Right atrium auricular region (tissue), 2 donors: Measurements from ENCODE around the gene KRTAP17-1. TPM values are rescaled to one million over a fixed set of nuclear protein-coding genes. Genes with fewer than 3 reads are reported as not detected.
A peak's percentile ranks its signal among the peaks of the same experiment; 100 is the strongest.

ENCODE experiments used
- DNase-seq: peaks from one replicate; pipeline ENCODE4 v3.0.0-alpha.2; 2019; ENCODE audit warnings: low spot score
- H3K27ac ChIP-seq, 2 donors: fragments of 200-600 bp; sonication (generic); 1 replicate in 1 of 2; 2 replicates in 1 of 2; pipeline ENCODE4 v1.5.1; 2016 to 2019
- H3K27me3 ChIP-seq, 2 donors: fragments of 200-600 bp; sonication (generic); one replicate each; pipeline versions ENCODE4 v1.5.1 to v1.6.0; 2017 to 2019
- H3K36me3 ChIP-seq: fragments of 200-600 bp; sonication (generic); one replicate; pipeline ENCODE4 v1.5.1; 2016
- H3K4me1 ChIP-seq, 2 donors: fragments of 200-600 bp; sonication (generic); one replicate each; pipeline versions ENCODE4 v1.5.1 to v1.6.0; 2017 to 2019
- H3K4me3 ChIP-seq, 2 donors: fragments of 200-600 bp; sonication (generic); 1 replicate in 1 of 2; 2 replicates in 1 of 2; pipeline ENCODE4 v1.5.1; 2017 to 2019; ENCODE audit warnings: mild to moderate bottlenecking in 1 of 2, moderate library complexity in 1 of 2
- H3K9me3 ChIP-seq, 2 donors: fragments of 200-600 bp; sonication (generic); one replicate each; pipeline ENCODE4 v1.5.1; 2019
- CTCF ChIP-seq, 2 donors: fragments of 200-600 bp; sonication (generic); IDR thresholded peaks; one replicate each; pipeline ENCODE4 v1.5.1; 2019; ENCODE audit warnings: antibody characterized with exemption in 2 of 2
- total RNA-seq, 2 donors: library from RNA; depleted of rRNA; stranded (reverse); fragments of >200 nt; gene quantifications; one replicate each; pipeline ENCODE4 v1.1.0, GENCODE V29; 2016

The KRTAP17-1 gene
- total RNA-seq, 2 donors from 2014 or later = not detected

GRCh38 chr17:41315814-41316445 lies 420 bp upstream of the KRTAP17-1 start:
- Histone ChIP-seq H3K9me3 (peaks cover 0 to 18% of the 10 kb centered on the region in 2 donors), H3K36me3 (no peaks in the 10 kb centered on the region), H3K4me1 (no peaks in the 10 kb centered on the region), H3K27ac (no peak overlapping the region), H3K4me3 (no peak overlapping the region), H3K27me3 (no peaks in the 10 kb centered on the region)
- no peak for TF ChIP-seq CTCF (IDR thresholded peaks at IDR 0.05)
- DNase-seq = no peak

GRCh38 chr17:41311111-41311510 lies 4.4 kb downstream of the KRTAP17-1 start:
- H3K4me3 ChIP-seq = no peak overlapping the region
- DNase-seq = no peak
- no peaks in the 10 kb centered on the region for H3K9me3 ChIP-seq
- no peak for TF ChIP-seq CTCF (IDR thresholded peaks at IDR 0.05)
- H3K4me1 ChIP-seq = no peaks in the 10 kb centered on the region
- no peaks in the 10 kb centered on the region for H3K27me3 ChIP-seq
- no peaks in the 10 kb centered on the region for H3K36me3 ChIP-seq
- H3K27ac ChIP-seq = no peak overlapping the region

GRCh38 chr17:41308918-41309359 lies 6.6 kb downstream of the KRTAP17-1 start, which contains the start of gene KRTAP16-1:
Gene KRTAP16-1, minus strand, starts transcription at chr17:41309309. Its CDS starts 56 bp downstream, at chr17:41309253.
- H3K36me3 ChIP-seq = no peaks in the 10 kb centered on the region
- no peaks in the 10 kb centered on the region for H3K9me3 ChIP-seq
- H3K27ac ChIP-seq = no peak within 1 kb of the TSS
- peak within 1 kb of the TSS in 1 of 2 donors; percentile 3 for H3K4me3 ChIP-seq
- H3K4me1 ChIP-seq = no peaks in the 10 kb centered on the region
- DNase-seq = no peak
- TF ChIP-seq CTCF (IDR thresholded peaks at IDR 0.05) = no peak
- H3K27me3 ChIP-seq = no peaks in the 10 kb centered on the region

GRCh38 chr17:41308251-41308917 lies 7.1 kb downstream of the KRTAP17-1 start:
- H3K4me3 ChIP-seq = peak overlapping the region in 1 of 2 donors; percentile 3
- H3K36me3 ChIP-seq = no peaks in the 10 kb centered on the region
- no peaks in the 10 kb centered on the region for H3K4me1 ChIP-seq
- no peaks in the 10 kb centered on the region for H3K9me3 ChIP-seq
- TF ChIP-seq CTCF (IDR thresholded peaks at IDR 0.05) = no peak
- DNase-seq = no peak
- H3K27me3 ChIP-seq = no peaks in the 10 kb centered on the region
- no peak overlapping the region for H3K27ac ChIP-seq

GRCh38 chr17:41307647-41308046 lies 7.9 kb downstream of the KRTAP17-1 start:
- H3K4me3 ChIP-seq = no peak overlapping the region
- no peaks in the 10 kb centered on the region for H3K36me3 ChIP-seq
- no peak for TF ChIP-seq CTCF (IDR thresholded peaks at IDR 0.05)
- H3K9me3 ChIP-seq = no peaks in the 10 kb centered on the region
- H3K27me3 ChIP-seq = no peaks in the 10 kb centered on the region
- H3K27ac ChIP-seq = no peak overlapping the region
- no peaks in the 10 kb centered on the region for H3K4me1 ChIP-seq
- no peak for DNase-seq
